ENCODE measurements around the gene TMEM17.
"Not testable (repeated sequence)": the region's sequence is repeated elsewhere in the genome, so short reads cannot be mapped to it uniquely, and the experiment has no call there.

TMEM17 gene

DNA sequence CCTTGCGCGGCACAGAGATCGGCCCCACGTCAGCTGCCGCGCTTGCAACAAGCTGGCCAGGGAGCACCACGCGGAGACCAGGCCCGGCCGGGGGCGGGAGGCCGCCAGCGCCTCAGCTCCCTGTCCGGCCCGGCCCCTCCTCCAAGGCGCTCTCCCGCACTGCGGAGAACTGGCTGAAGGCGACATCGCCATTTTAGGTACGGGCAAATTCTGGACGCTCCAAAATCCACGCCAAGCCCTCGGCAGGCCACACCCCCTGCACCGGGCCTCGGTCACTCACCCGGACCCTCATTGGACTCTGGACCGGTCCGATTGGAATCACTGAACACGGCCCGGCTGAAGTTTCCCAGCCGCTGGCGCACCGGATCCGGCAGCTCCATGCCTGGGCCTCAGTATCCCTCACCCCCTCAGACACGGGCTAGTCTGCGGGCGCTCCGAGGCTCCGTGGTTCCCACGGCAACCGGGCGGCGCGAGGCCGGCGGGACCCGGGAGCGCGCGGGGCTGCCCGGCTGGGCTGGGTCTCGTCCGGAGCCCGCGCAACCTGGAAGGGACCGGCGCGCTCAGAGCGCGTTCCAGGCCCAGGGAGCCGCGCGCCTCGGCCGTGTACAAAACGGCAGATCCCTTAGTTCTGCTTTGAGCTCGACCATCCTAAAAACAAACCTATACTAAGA, at the start of gene TMEM17:
TSS of gene TMEM17 (minus strand) at position 446 of the 671 bp plus-strand sequence. CDS start at position 380, 66 bp downstream.
- Histone ChIP-seq H3K27ac (peak within 1 kb of the TSS; percentile 78 to 97 (median 91)), H3K4me3 (peak within 1 kb of the TSS; percentile 59 to 77 (median 69))

- no peak overlapping the region for H3K27ac ChIP-seq
- H3K4me3 ChIP-seq = no peak overlapping the region
These were observed 48.4 kb upstream of the TMEM17 start for GRCh38 chr2:62554440-62554839.

GRCh38 chr2:62550461-62550860, 44.5 kb upstream of the TMEM17 start:
- no peak overlapping the region for H3K4me3 ChIP-seq

DNA sequence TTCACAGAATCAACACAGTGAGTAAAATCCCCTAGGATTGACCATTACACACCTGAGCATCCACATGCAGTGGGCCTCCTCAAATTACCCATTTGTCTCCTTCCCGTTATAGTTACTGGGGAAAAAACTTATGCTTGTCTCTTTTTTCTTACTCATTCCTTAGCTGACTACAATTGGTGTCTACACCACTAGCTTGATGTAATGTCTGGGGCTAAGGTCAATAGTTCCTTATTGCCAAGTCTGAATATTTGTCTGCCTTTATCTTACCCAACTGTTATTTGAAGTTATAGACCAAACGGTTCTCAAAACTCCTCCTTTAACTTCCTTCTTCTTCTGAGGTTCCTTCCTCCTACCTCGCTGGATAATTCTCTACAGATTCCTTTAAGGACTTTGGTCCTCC, 41.9 kb upstream of the TMEM17 start:
- Histone ChIP-seq H3K27ac (no peak overlapping the region), H3K4me3 (no peak overlapping the region)

More at GRCh38 chr2:62550461-62550860, 44.5 kb upstream of the TMEM17 start:
- no peak overlapping the region for H3K27ac ChIP-seq

GRCh38 chr2:62545261-62545660, 39.3 kb upstream of the TMEM17 start:
- Histone ChIP-seq H3K27ac (no peak overlapping the region), H3K4me3 (no peak overlapping the region)

DNA sequence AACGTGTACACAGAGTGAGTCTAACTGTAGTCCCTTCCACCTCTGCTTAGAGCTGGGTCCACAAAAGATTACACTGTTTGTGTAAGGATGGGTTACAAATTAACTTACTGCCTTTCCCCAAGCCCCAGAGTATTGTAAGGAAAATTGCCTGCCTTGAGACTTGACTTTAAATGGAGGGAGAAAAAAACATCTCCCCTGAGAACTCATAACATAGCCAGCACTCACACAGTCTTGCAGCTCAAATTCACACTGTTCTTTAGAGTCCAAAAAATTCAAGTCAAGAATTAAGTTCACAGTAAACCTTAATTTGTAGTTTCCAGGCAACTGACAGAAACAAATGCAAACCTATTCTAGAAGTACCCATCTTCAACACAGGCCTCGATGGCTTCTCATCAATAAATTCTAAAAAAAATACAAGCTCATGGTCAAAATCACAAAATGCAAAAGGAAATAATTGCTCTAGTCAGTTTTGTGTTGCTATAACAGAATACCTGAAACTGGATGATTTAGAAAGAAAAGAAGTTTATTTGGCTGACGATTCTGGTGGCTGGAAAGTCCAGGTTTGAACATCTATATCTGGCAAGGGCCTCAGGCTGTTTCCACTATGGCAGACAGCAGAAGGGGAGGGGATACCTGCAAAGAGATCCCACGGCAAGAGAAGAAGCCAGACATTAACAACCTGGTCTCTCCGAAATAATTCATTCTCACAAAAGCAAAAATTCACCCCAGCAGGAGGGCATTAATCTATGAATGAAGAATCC, 34.6 kb upstream of the TMEM17 start:
- no peak overlapping the region for H3K4me3 ChIP-seq
- H3K27ac ChIP-seq = no peak overlapping the region

DNA sequence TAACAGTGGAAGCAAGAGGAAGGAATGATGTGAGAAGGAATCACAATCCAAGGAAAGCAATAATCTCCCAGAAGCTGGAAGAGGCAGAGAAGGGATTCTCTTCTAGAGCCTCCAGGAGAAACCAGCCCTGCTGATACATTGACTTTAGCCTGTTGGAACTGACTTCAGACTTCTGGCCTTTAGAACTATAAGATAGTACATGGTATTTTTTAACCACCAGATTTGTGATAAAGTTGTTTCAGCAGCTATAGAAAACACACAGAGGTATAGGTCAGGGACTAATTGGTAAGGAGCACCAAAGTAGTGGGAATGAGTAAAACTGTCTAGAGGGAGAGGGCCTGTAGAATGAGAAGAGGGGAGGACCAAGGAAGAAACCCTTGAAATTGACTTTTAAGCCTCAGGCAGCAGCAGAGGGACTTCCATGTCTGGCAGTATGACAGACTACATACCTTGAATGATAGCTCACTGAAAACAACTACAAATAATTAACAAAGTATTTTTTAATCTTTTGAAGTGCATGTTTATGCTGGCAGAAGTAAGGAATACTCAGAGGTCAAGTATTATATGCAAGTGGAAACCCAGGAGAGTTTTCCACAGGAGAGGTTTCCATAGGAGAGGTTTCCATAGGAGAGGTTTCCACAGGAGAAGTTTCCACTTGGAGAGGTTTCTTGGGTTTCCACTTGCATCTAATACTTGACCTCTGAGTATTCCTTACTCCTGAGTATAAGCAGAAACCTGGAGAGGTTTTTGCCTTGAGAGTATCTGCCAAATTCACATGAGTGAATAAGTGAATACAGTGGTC, 33.8 kb upstream of the TMEM17 start:
- H3K4me3 ChIP-seq = no peak overlapping the region
- H3K27ac ChIP-seq = no peak overlapping the region

DNA sequence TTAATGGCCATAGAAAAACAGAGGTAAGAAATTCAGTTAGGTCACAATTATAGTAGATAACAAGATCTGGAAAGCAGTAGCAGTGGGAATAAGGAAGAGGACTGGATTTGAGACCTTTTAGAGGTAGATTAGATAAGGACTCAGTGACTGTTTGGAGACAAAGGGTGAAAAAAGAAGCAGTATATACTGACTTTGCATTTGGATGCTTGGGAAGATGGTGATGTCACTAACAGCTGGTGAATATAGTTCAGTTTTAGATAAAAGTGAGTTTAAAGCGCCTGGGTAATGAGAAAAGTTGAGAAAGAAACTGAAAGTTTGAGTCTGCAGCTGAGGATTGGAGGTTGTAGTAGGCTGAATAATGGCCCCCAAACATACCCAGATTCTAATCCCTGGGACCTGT, 32.8 kb upstream of the TMEM17 start:
- H3K27ac ChIP-seq = no peak overlapping the region
- no peak overlapping the region for H3K4me3 ChIP-seq

DNA sequence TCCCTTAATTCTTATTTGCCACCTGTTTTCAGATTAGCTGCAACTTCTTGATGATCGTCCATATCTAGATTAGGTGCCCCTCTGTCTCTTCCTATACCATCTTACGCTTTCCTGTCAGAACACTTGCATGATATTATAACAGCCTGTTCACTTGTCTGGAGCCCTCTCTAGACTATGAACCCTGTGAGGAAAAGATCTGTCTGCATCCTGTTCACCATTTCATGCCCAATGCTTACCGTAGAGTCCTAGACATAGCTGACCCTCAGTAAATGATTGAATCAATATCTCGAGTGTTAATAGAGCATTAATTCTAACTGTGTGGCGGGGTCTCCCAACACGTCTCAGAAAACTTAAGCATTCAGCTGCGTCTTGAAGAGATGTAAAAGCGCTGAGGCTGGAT, 31.8 kb upstream of the TMEM17 start:
- no peak overlapping the region for H3K4me3 ChIP-seq
- no peak overlapping the region for H3K27ac ChIP-seq

DNA sequence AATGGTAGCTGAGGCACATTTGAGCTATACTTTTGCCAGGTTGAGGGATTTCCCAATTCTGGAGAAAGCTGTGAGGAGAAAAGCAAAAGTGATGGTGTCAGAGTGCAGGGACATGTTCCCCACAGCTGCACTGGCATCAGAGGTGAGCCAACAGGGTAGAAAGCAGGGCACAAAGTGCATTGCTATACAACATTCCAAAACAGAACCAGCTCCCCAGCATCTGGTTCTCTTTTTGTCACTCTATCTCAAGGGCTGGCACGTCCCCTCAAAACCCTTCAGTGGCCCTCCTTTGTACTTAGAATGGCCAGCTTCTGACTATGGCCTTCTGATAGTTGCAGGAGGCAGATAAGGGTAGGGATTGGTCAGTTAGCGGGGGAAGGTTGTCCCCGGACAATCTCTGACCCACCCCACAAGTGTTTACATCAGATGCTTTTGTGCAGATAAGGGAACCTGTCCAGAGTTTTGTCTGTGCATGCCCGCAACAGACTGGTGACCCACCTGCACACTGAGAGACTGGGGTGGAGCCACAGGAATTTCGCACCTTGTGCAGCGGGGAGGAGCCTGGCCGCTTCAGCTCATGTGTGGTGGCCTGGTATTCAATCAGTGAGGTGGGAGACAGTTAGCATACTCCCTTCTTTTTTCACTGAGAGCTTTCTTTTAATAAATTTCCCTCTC, 31.0 kb upstream of the TMEM17 start:
- Histone ChIP-seq H3K27ac (no peak overlapping the region), H3K4me3 (no peak overlapping the region)

DNA sequence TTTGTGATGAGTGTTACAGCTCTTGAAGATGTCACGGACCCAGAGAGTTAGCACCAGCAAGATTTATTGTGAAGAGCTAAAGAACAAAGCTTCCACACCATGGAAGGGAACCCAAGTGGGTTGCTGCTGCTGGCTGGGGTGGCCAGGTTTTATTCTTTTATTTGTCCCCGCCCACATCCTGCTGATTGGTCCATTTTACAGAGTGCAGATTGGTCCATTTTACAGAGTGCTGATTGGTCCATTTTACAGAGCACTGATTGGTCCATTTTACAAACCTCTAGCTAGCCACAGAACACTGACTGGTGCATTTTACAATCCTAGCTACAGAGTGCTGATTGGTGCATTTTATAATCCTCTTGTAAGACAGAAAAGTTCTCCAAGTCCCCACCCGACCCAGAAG, 29.5 kb upstream of the TMEM17 start:
- not testable (repeated sequence) for H3K4me3 ChIP-seq, H3K27ac ChIP-seq

GRCh38 chr2:62531594-62531993, 25.6 kb upstream of the TMEM17 start:
- no peak overlapping the region for H3K4me3 ChIP-seq

DNA sequence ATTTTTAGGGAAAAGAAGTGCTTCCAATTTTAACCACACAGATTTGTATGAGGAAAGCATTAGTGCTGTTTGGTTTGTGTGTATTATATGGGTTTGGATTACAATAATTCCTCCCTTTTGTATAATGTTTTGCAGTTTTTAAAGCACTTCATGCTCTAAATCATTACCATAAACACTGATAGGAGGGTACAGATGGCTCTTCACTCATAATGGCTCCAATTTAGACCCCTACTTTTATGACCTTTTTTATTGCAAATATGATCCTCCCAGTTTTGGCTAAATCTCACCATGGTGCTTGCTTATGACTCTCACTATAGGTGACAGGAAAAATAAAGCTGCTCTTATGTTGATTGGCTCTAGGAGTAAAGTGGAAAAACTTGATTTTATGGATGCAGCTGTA, 23.8 kb upstream of the TMEM17 start:
- Histone ChIP-seq H3K27ac (no peak overlapping the region), H3K4me3 (no peak overlapping the region)

More at GRCh38 chr2:62531594-62531993, 25.6 kb upstream of the TMEM17 start:
- H3K27ac ChIP-seq = no peak overlapping the region

- no peak overlapping the region for H3K4me3 ChIP-seq
- H3K27ac ChIP-seq = no peak overlapping the region
These were observed 21.6 kb upstream of the TMEM17 start for GRCh38 chr2:62527478-62528210.

- H3K4me3 ChIP-seq = no peak overlapping the region
- H3K27ac ChIP-seq = no peak overlapping the region
These were observed 20.8 kb upstream of the TMEM17 start for GRCh38 chr2:62526531-62527381.

DNA sequence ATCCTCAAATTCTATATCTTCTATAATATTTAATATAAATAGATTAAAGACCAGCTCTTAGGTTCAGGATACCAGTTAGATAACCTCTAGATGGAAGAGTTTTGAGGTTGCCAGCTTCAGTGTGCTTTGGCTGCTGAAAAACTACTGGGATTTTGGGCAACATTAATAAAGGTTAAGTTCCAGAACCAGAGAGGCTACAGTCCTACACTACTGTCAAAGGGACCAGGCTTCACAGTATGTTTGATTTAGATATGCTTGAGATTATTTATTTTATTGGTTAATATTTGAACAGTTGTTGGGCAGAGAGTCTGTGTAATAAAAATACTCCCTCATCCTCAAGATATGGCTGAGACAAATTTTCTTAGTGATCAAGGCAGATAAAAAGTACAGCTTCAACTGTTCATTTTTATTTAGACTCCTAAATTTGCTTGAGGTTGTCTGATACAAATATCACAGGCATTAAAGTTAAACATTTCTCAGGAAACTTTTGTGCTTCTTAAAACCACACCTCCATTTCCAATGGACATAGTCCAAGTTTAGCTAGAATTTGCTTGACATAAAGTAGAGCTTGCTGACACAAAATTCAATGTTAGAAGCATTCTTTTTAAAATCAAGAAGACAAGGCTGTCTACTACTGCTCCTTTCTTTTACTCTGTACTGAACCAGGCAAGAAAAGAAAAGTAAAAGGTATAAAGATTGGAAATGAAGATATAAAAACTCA, 19.7 kb upstream of the TMEM17 start:
- H3K27ac ChIP-seq = no peak overlapping the region
- H3K4me3 ChIP-seq = no peak overlapping the region

DNA sequence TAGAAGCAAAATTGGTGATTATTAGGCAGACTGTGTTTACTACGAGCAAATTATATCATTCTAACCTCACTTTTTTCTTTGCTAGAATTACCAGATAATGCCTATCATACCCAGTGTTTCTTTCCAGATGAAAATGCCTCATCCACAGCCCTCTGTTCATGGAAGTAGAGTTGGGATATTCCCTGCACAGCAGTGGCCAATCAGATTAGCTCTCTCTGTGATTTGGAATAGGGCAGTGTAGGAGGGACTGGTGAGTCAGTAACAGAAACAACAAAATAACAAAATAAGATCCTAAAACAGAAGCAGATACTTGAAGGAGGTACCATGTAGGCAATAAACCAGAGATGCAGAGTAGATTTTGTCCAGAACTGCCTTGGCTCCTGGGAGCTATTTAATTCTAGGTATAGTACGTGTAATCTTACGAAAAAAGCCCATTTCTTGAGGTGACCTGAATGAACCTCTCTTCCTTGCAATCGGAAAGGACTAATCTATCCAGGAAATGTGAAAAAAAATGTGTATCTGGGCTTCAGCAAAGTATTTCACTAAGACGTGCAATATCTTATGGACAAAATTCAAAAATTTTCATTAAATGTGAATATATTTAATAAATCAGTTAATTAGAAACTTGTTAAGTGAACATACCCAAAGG, 18.4 kb upstream of the TMEM17 start:
- Histone ChIP-seq H3K4me3 (no peak overlapping the region), H3K27ac (no peak overlapping the region)

Measured in skin epidermis (tissue), 12 donors.